OCI-LY3 (cell line): Measurements from ENCODE around the gene CCDC134.

ENCODE experiments used
- H2AFZ ChIP-seq: fragments of 200-600, 300-600 bp; shearing (Covaris generic); 2 replicates; pipeline ENCODE4 v1.6.0; 2014; ENCODE audit warnings: antibody characterized with exemption, low read depth, low read length
- H3K27ac ChIP-seq: fragments of 200-600, 300-600 bp; sonication (generic); 2 replicates; pipeline ENCODE4 v1.5.1; 2014; ENCODE audit warnings: mild to moderate bottlenecking, low read length, moderate library complexity, mixed read lengths
- H3K27me3 ChIP-seq: fragments of 200-600, 300-600 bp; sonication (generic); 2 replicates; pipeline ENCODE4 v1.6.1; 2014; ENCODE audit warnings: low read depth, low read length, mixed read lengths
- H3K36me3 ChIP-seq: fragments of 200-600, 300-600 bp; sonication (generic); replicated peaks from 2 replicates; pipeline ENCODE3; 2014; ENCODE audit warnings: low read depth, low read length, mixed read lengths
- H3K4me1 ChIP-seq: fragments of 300-600, 200-600 bp; sonication (generic); 2 replicates; pipeline ENCODE4 v1.6.1; 2014; ENCODE audit warnings: low read length, mixed read lengths
- H3K4me2 ChIP-seq: fragments of 200-600, 300-600 bp; sonication (generic); 2 replicates; pipeline ENCODE4 v1.6.1; 2014; ENCODE audit warnings: low read length, mixed read lengths
- H3K4me3 ChIP-seq: fragments of 300-600, 200-600 bp; sonication (generic); 2 replicates; pipeline ENCODE4 v1.5.1; 2014; ENCODE audit warnings: antibody characterized with exemption, mild to moderate bottlenecking, low read length, moderate library complexity
- H3K79me2 ChIP-seq: fragments of 300-600, 200-600 bp; shearing (Covaris generic); 2 replicates; pipeline ENCODE4 v1.6.1; 2014; ENCODE audit warnings: mild to moderate bottlenecking, low read length, mixed read lengths
- H3K9ac ChIP-seq: fragments of 300-600, 200-600 bp; shearing (Covaris generic); 2 replicates; pipeline ENCODE4 v1.6.0; 2014; ENCODE audit warnings: mild to moderate bottlenecking, low read length, moderate library complexity
- H3K9me3 ChIP-seq: fragments of 200-600, 300-600 bp; shearing (Covaris generic); 2 replicates; pipeline ENCODE4 v1.6.1; 2014; ENCODE audit warnings: low read length, mixed read lengths; ENCODE audit not compliant: insufficient read depth
- H4K20me1 ChIP-seq: fragments of 200-600, 300-600 bp; sonication (generic); 2 replicates; pipeline ENCODE4 v1.6.1; 2016; ENCODE audit warnings: low read length, mixed read lengths; ENCODE audit not compliant: insufficient read depth
- EZH2phosphoT487 ChIP-seq: fragments of 200-600 bp; shearing (Covaris generic); IDR thresholded peaks from 2 replicates; pipeline ENCODE4 v1.6.1; 2018; ENCODE audit warnings: antibody characterized with exemption, mixed run types, low read depth
- TF ChIP-seq, protein P1 (sequence below): fragments of 200-600, 300-600 bp; sonication (generic); IDR thresholded peaks from 2 replicates; pipeline ENCODE4 v1.5.1; 2014; ENCODE audit warnings: antibody characterized with exemption, low read length, low read depth

The CCDC134 gene

DNA sequence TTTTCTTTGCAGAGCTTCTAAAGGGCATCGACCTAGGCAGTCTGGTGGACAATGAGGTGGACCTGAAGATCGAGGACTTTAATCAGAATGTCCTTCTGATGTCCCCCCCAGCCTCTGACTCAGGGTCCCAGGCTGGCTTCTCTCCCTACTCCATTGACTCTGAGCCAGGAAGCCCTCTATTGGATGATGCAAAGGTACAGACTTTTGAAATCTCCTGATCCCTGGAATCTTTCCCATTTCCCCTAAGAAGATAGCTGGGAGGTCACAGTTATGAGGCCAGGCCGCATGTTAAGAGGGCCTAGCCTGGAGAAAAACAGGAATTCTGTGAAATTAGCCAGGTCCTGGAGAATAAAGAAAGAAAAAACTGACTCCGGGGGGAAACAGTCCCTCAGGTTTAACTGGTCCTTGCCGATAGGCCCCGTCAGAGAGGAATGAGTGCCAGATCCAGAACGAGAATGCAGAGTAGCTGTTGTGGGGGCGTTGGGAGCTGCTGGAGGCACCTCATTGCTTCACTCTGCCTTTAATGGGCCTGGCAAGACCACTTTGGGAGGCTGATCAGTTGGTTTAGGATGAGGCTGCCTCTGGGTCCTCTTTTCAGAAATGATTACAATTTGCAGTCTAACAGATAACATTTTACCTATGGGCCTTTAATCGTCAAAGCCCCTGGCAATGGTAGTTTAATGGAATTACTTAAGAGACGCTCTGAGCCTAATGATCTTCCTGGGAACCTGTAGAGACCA lies 75.2 kb downstream of the CCDC134 start:
- H3K36me3 ChIP-seq: peaks cover 83% of the 10 kb centered on the region

More for the DNA sequence above, 75.2 kb downstream of the CCDC134 start:
- Histone ChIP-seq H3K4me3 (no peak overlapping the region), H3K4me2 (no peak overlapping the region), H3K9ac (no peak overlapping the region), H3K4me1 (no peaks in the 10 kb centered on the region), H3K79me2 (peaks cover 25% of the 10 kb centered on the region; the same call in 1 of the 2 replicates), H3K27me3 (no peaks in the 10 kb centered on the region), H2AFZ (no peak overlapping the region), H4K20me1 (peaks cover 35% of the 10 kb centered on the region; the same call in 1 of the 2 replicates), H3K9me3 (no peaks in the 10 kb centered on the region), H3K27ac (no peak overlapping the region)
- TF ChIP-seq EZH2phosphoT487: no peak
- TF ChIP-seq, protein P1, sequence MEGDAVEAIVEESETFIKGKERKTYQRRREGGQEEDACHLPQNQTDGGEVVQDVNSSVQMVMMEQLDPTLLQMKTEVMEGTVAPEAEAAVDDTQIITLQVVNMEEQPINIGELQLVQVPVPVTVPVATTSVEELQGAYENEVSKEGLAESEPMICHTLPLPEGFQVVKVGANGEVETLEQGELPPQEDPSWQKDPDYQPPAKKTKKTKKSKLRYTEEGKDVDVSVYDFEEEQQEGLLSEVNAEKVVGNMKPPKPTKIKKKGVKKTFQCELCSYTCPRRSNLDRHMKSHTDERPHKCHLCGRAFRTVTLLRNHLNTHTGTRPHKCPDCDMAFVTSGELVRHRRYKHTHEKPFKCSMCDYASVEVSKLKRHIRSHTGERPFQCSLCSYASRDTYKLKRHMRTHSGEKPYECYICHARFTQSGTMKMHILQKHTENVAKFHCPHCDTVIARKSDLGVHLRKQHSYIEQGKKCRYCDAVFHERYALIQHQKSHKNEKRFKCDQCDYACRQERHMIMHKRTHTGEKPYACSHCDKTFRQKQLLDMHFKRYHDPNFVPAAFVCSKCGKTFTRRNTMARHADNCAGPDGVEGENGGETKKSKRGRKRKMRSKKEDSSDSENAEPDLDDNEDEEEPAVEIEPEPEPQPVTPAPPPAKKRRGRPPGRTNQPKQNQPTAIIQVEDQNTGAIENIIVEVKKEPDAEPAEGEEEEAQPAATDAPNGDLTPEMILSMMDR: no peak
